ENCODE results near the gene MCU. TPM values are rescaled to one million over a fixed set of nuclear protein-coding genes. Genes with fewer than 3 reads are reported as not detected.

The MCU gene
- total RNA-seq, 2 experiments from 2014 or later = 9.4 to 9.9 TPM

DNA sequence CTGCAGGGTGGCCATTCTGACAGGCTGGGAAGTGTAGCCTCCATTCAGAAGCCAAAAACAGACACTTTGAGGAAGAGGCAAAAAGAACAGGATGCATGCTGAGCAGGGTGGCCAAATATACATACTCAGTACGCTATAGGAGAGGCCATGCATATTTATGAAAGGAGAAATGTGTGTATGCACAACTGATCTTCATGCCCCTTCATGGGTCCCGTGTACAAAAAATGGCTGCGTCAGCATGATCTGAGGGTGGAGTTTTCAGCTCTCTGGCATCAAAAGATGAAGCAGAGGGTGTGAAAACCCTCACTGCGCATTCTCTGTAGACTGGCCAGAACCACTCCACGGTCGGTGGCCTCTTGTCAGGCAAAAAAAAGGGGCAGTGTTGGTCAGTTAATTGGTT, 166.1 kb downstream of the MCU start:
- no peak overlapping the region for H2AFZ ChIP-seq (ENCODE audit: low read length)
- no peaks in the 10 kb centered on the region for H3K36me3 ChIP-seq (ENCODE audit: insufficient read depth, low read length)
- intact Hi-C loops (cut with micrococcal nuclease; ENCODE audit: unreplicated experiment) = no loop called here
- no peaks in the 10 kb centered on the region for H3K79me2 ChIP-seq (ENCODE audit: insufficient read depth, low read depth, low read length)
- ChIA-PET CTCF (ENCODE audit: unreplicated experiment) (no interaction called here), POLR2A (no interaction called here)
- no peaks in the 10 kb centered on the region for H3K4me1 ChIP-seq (ENCODE audit: insufficient read depth, low read length, poor library complexity, severe bottlenecking)
- H3K4me2 ChIP-seq (ENCODE audit: low read length) = no peak overlapping the region
- H3K4me3 ChIP-seq (ENCODE audit: low read depth, low read length, poor library complexity, severe bottlenecking) = no peak overlapping the region
- H3K27ac ChIP-seq (ENCODE audit: low read depth, low read length, poor library complexity, severe bottlenecking) = no peak overlapping the region
- BruUV-seq (replicated peaks) = no TSS peak
- H3K9me3 ChIP-seq (ENCODE audit: low read length) = no peaks in the 10 kb centered on the region
- DNase-seq (ENCODE audit: low spot score) = no peak
- no peaks in the 10 kb centered on the region for H3K9me2 ChIP-seq (ENCODE audit: insufficient read depth, low read length)
- no peaks in the 10 kb centered on the region for H4K20me1 ChIP-seq (ENCODE audit: insufficient read depth, low read length)
- no peak for TF ChIP-seq EZH2phosphoT487 (IDR thresholded peaks at IDR 0.05; ENCODE audit: borderline replicate concordance, low read depth, low read length)
- TF ChIP-seq, protein P1, sequence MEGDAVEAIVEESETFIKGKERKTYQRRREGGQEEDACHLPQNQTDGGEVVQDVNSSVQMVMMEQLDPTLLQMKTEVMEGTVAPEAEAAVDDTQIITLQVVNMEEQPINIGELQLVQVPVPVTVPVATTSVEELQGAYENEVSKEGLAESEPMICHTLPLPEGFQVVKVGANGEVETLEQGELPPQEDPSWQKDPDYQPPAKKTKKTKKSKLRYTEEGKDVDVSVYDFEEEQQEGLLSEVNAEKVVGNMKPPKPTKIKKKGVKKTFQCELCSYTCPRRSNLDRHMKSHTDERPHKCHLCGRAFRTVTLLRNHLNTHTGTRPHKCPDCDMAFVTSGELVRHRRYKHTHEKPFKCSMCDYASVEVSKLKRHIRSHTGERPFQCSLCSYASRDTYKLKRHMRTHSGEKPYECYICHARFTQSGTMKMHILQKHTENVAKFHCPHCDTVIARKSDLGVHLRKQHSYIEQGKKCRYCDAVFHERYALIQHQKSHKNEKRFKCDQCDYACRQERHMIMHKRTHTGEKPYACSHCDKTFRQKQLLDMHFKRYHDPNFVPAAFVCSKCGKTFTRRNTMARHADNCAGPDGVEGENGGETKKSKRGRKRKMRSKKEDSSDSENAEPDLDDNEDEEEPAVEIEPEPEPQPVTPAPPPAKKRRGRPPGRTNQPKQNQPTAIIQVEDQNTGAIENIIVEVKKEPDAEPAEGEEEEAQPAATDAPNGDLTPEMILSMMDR (conservative IDR thresholded peaks at IDR 0.05; ENCODE audit: low read length) = no peak

DNA sequence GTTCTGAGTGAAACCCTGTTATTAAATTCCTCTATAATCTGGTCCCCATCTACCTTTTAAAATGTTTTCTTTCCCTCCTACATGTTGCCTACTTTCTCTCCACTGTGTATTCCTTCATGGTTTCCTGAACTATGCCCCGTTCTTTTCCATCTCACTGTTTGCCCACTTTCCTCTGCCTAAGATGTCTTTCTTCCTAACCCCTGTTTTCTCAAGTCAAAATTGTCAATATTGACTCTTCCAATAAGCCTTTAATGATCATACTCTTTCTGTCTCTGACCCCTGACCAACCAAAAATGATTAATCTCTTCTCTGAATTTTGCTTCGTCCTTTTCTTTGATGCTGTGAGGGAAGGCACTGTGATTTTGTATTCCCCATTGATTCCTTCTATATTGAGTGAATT, 171.0 kb downstream of the MCU start:
- no peak for TF ChIP-seq EZH2phosphoT487 (IDR thresholded peaks at IDR 0.05; ENCODE audit: borderline replicate concordance, low read depth, low read length)
- TF ChIP-seq, protein P1 (conservative IDR thresholded peaks at IDR 0.05; ENCODE audit: low read length) = no peak
- Histone ChIP-seq H2AFZ (ENCODE audit: low read length) (no peak overlapping the region), H3K79me2 (ENCODE audit: insufficient read depth, low read depth, low read length) (no peaks in the 10 kb centered on the region), H3K9me3 (ENCODE audit: low read length) (no peaks in the 10 kb centered on the region), H3K9me2 (ENCODE audit: insufficient read depth, low read length) (no peaks in the 10 kb centered on the region), H3K36me3 (ENCODE audit: insufficient read depth, low read length) (no peaks in the 10 kb centered on the region), H3K4me3 (ENCODE audit: low read depth, low read length, poor library complexity, severe bottlenecking) (no peak overlapping the region), H3K4me2 (ENCODE audit: low read length) (no peak overlapping the region), H4K20me1 (ENCODE audit: insufficient read depth, low read length) (no peaks in the 10 kb centered on the region), H3K27ac (ENCODE audit: low read depth, low read length, poor library complexity, severe bottlenecking) (no peak overlapping the region), H3K4me1 (ENCODE audit: insufficient read depth, low read length, poor library complexity, severe bottlenecking) (no peaks in the 10 kb centered on the region)
- CTCF ChIA-PET (ENCODE audit: unreplicated experiment) = no interaction called here
- DNase-seq (ENCODE audit: low spot score) = no peak
- intact Hi-C loops (cut with micrococcal nuclease; ENCODE audit: unreplicated experiment) = no loop called here
- POLR2A ChIA-PET = no interaction called here
- no TSS peak for BruUV-seq (replicated peaks)

DNA sequence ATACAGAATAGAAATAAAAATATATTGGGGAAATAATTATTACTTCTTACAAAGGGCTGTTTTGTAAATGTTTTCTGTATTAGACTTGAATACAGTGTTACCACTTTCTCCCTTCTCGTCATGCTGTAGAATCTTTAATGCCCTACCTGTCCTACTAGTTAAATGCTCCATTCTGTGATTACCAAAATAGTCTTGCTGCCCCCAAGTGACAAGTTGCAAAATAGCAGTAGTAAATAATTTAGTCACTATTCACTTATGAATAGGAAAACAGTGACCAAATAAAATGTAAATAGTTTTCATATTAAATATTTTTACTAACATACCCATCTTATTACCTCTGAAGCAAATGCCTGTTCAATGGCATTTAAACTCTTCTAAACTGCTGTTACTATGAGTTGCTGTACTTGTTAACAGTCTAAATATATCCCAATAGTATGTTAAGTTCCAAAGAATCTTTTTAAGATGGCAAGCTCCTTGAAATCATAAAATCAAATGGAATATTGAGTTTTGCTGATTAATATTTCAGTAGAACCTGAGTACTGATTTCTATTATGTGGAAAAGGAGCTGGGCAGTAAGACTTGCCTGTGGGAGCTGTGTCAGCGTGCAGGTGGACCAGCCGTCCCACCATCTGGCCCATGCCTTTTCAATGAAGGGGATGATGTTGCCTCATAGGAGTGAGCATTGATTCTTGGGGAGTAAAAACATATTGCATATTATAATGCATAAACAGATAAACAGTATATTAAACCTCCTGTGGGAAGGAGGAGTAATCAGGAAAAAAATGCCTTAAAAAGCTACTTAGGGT, 183.5 kb downstream of the MCU start:
- Histone ChIP-seq H3K36me3 (ENCODE audit: insufficient read depth, low read length) (no peaks in the 10 kb centered on the region), H3K9me2 (ENCODE audit: insufficient read depth, low read length) (no peaks in the 10 kb centered on the region), H4K20me1 (ENCODE audit: insufficient read depth, low read length) (no peaks in the 10 kb centered on the region), H2AFZ (ENCODE audit: low read length) (no peak overlapping the region), H3K4me2 (ENCODE audit: low read length) (no peak overlapping the region), H3K4me1 (ENCODE audit: insufficient read depth, low read length, poor library complexity, severe bottlenecking) (no peaks in the 10 kb centered on the region), H3K79me2 (ENCODE audit: insufficient read depth, low read depth, low read length) (no peaks in the 10 kb centered on the region), H3K4me3 (ENCODE audit: low read depth, low read length, poor library complexity, severe bottlenecking) (no peak overlapping the region), H3K9me3 (ENCODE audit: low read length) (no peaks in the 10 kb centered on the region), H3K27ac (ENCODE audit: low read depth, low read length, poor library complexity, severe bottlenecking) (no peak overlapping the region)
- POLR2A ChIA-PET = interaction anchor here (0.5 to 0.9 kb wide), 3 partner anchors 12 to 56 kb away, joined by 3 read pairs; no protein-coding TSS in a partner anchor
- BruUV-seq (replicated peaks) = no TSS peak
- TF ChIP-seq, protein P1 (conservative IDR thresholded peaks at IDR 0.05; ENCODE audit: low read length) = peak; percentile 84
- TF ChIP-seq EZH2phosphoT487 (IDR thresholded peaks at IDR 0.05; ENCODE audit: borderline replicate concordance, low read depth, low read length) = no peak
- intact Hi-C loops (cut with micrococcal nuclease; ENCODE audit: unreplicated experiment) = loop anchor here (2.0 kb wide), 1 partner anchor 511 kb away; no protein-coding TSS in a partner anchor
- DNase-seq (ENCODE audit: low spot score) = peak; percentile 40
- CTCF ChIA-PET (ENCODE audit: unreplicated experiment) = no interaction called here
